ENCODE data around the gene RAET1E.
"Not testable (repeated sequence)": the region's sequence is repeated elsewhere in the genome, so short reads cannot be mapped to it uniquely, and the experiment has no call there.

Gene RAET1E

GRCh38 chr6:149908480-149908879 lies 10.6 kb upstream of the RAET1E start:
- DNase-seq = not testable (repeated sequence)

GRCh38 chr6:149907317-149907716 lies 9.4 kb upstream of the RAET1E start:
- DNase-seq = no peak

GRCh38 chr6:149906405-149906804 lies 8.5 kb upstream of the RAET1E start:
- no peak for DNase-seq

- no peak for DNase-seq
These were observed 8.0 kb upstream of the RAET1E start for GRCh38 chr6:149905911-149906371.

GRCh38 chr6:149905371-149905910 lies 7.5 kb upstream of the RAET1E start:
- no peak for DNase-seq

GRCh38 chr6:149904661-149905370 lies 6.9 kb upstream of the RAET1E start:
- no peak for DNase-seq

GRCh38 chr6:149903938-149904611 lies 6.2 kb upstream of the RAET1E start:
- no peak for DNase-seq

- DNase-seq = no peak
These were observed 3.7 kb upstream of the RAET1E start for GRCh38 chr6:149901444-149902140.

- DNase-seq = no peak
These were observed 2.9 kb upstream of the RAET1E start for GRCh38 chr6:149900620-149901443.

- DNase-seq = no peak
These were observed 2.2 kb upstream of the RAET1E start for GRCh38 chr6:149899926-149900619.

- no peak for DNase-seq
These were observed 1.6 kb upstream of the RAET1E start for GRCh38 chr6:149899486-149899885.

GRCh38 chr6:149898966-149899365 lies 1.1 kb upstream of the RAET1E start:
- DNase-seq = no peak

- DNase-seq = no peak
These were observed 757 bp downstream of the RAET1E start for GRCh38 chr6:149897015-149897697.

- DNase-seq = no peak
These were observed 1.4 kb downstream of the RAET1E start for GRCh38 chr6:149896491-149896890.

GRCh38 chr6:149895833-149896271 lies 2.1 kb downstream of the RAET1E start:
- DNase-seq = peak; percentile 8

GRCh38 chr6:149895048-149895590 lies 2.8 kb downstream of the RAET1E start:
- no peak for DNase-seq

GRCh38 chr6:149891864-149892263 lies 6.0 kb downstream of the RAET1E start:
- DNase-seq = not testable (repeated sequence)

- no peak for DNase-seq
These were observed 6.7 kb downstream of the RAET1E start for GRCh38 chr6:149891259-149891658.

- no peak for DNase-seq
These were observed 7.3 kb downstream of the RAET1E start for GRCh38 chr6:149890629-149891045.

- DNase-seq = no peak
These were observed 8.6 kb downstream of the RAET1E start for GRCh38 chr6:149889326-149889725.

GRCh38 chr6:149888659-149889058 lies 9.3 kb downstream of the RAET1E start:
- no peak for DNase-seq

Measured in stimulated activated CD4-positive, alpha-beta T cell treated with anti-CD3 and anti-CD28 coated beads, Interleukin-4, amount 100 ng/mL, for 1 hour (primary cell).